Measurements from ENCODE around the gene C1QA.

DNA sequence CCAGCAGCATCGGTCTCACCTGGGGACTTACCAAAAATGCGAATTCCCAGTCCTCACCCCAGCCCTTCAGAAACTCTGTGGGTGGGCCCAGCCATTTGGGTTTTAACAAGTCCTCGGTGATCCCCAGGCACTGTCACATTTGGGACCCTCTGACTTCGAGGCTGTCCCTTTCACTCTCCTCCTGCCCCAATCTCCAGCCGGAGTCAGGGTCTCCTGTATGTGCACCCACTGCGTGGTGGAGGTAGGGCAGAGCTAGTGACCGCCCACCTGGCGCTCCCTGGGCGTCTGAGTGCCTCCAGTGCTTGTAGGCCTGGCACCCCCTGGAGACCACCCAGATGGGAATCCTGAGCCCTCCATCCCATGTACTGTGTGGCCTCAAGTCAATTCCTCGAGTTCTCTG lies 42.0 kb upstream of the C1QA start:
- TF ChIP-seq CTCF (IDR thresholded peaks at IDR 0.05) (no peak), RFX5 (IDR thresholded peaks at IDR 0.05) (no peak), POLR2A (IDR thresholded peaks at IDR 0.05; ENCODE audit: low read length) (no peak), KDM1A (IDR thresholded peaks at IDR 0.05; ENCODE audit: low read depth) (no peak), FOSL2 (IDR thresholded peaks at IDR 0.05) (no peak), FOSL2 (CRISPR knock-in tag; IDR thresholded peaks at IDR 0.05) (no peak), SMC3 (IDR thresholded peaks at IDR 0.05) (no peak), ELK1 (IDR thresholded peaks at IDR 0.05; ENCODE audit: low read depth, low read length) (no peak), MAFK (IDR thresholded peaks at IDR 0.05; ENCODE audit: partially characterized antibody) (no peak), CHD2 (IDR thresholded peaks at IDR 0.05; ENCODE audit: low read length, partially characterized antibody) (no peak)
- TF ChIP-seq, protein P1, sequence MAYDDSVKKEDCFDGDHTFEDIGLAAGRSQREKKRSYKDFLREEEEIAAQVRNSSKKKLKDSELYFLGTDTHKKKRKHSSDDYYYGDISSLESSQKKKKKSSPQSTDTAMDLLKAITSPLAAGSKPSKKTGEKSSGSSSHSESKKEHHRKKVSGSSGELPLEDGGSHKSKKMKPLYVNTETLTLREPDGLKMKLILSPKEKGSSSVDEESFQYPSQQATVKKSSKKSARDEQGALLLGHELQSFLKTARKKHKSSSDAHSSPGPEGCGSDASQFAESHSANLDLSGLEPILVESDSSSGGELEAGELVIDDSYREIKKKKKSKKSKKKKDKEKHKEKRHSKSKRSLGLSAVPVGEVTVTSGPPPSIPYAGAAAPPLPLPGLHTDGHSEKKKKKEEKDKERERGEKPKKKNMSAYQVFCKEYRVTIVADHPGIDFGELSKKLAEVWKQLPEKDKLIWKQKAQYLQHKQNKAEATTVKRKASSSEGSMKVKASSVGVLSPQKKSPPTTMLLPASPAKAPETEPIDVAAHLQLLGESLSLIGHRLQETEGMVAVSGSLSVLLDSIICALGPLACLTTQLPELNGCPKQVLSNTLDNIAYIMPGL (CRISPR knock-in tag; IDR thresholded peaks at IDR 0.05; ENCODE audit: borderline replicate concordance) = no peak
